Measurements from ENCODE around the gene GFPT1. TPM values are rescaled to one million over a fixed set of nuclear protein-coding genes. Genes with fewer than 3 reads are reported as not detected.

GFPT1 gene
- total and polyA plus RNA-seq, 9 of the 15 experiments (the other 6 are each of a cell fraction or from before 2014, with no cell fraction given), result 6.6 to 38.3 (median 15.9) TPM

DNA sequence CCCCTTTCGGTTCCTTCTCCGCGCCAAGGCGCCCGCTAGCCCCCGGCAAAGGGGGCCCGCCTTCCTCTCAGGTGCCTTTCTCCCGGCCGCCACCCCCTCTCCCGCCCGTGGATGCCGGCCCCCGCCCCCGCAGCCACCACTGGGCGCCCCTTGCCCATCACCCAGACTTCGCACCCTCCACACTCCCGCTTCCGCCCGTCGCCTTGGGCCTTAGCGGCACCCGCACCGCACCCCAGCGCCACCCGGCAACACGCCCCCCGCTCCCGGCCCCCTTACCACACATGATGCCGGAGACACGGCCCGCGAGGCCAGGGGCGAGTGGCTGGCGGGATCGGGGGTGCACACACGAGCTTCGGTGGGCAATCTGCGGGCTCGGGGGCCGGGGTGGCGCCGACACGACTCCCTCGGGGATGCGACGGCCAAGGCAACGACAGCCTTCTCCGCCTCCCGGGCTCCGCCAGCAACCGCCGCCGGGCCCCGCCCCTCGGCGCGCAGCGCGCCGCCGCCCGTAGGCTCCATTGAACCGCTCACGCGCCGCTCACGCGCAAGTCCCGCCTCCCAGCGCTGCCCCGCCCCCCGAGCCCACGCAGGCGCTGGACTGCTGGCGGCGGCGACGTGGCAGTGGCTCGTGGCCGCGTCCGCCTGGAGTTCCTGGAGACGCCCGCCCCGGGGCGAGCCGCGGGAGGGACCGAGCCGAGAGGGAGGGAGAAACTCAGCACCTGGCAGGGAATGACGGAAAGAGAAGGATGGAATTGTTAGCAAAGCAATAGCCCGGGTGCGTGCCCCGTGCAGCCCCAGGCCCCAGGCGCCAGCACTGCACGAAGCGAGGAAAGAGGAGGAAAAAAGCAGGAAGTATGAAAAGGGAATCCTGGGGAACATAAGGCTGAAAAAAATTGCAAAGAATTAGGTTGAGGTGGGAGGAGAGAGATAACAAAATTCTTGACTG lies at the start of gene GFPT1 (continued):
- TF ChIP-seq, protein P1, sequence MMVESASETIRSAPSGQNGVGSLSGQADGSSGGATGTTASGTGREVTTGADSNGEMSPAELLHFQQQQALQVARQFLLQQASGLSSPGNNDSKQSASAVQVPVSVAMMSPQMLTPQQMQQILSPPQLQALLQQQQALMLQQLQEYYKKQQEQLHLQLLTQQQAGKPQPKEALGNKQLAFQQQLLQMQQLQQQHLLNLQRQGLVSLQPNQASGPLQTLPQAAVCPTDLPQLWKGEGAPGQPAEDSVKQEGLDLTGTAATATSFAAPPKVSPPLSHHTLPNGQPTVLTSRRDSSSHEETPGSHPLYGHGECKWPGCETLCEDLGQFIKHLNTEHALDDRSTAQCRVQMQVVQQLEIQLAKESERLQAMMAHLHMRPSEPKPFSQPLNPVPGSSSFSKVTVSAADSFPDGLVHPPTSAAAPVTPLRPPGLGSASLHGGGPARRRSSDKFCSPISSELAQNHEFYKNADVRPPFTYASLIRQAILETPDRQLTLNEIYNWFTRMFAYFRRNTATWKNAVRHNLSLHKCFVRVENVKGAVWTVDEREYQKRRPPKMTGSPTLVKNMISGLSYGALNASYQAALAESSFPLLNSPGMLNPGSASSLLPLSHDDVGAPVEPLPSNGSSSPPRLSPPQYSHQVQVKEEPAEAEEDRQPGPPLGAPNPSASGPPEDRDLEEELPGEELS (CRISPR knock-in tag; IDR thresholded peaks at IDR 0.05; ENCODE audit: borderline replicate concordance), result no peak
- TF ChIP-seq, protein P2, sequence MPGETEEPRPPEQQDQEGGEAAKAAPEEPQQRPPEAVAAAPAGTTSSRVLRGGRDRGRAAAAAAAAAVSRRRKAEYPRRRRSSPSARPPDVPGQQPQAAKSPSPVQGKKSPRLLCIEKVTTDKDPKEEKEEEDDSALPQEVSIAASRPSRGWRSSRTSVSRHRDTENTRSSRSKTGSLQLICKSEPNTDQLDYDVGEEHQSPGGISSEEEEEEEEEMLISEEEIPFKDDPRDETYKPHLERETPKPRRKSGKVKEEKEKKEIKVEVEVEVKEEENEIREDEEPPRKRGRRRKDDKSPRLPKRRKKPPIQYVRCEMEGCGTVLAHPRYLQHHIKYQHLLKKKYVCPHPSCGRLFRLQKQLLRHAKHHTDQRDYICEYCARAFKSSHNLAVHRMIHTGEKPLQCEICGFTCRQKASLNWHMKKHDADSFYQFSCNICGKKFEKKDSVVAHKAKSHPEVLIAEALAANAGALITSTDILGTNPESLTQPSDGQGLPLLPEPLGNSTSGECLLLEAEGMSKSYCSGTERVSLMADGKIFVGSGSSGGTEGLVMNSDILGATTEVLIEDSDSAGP (CRISPR knock-in tag; IDR thresholded peaks at IDR 0.05), result no peak
- no peak for TF ChIP-seq NR4A1 (CRISPR knock-in tag; IDR thresholded peaks at IDR 0.05)
- no peak for TF ChIP-seq NR4A1 (tag; IDR thresholded peaks at IDR 0.05)
- TF ChIP-seq ZNF146 (CRISPR knock-in tag; IDR thresholded peaks at IDR 0.05; ENCODE audit: unreplicated experiment), result no peak
- no peak for TF ChIP-seq WHSC1 (IDR thresholded peaks at IDR 0.05; ENCODE audit: low read length)
- TF ChIP-seq NONO (IDR thresholded peaks at IDR 0.05; ENCODE audit: low read depth in 2 of 2, low read length in 1 of 2), result peak; percentile 33 to 75; a peak in 2 of 4 replicates
- TF ChIP-seq NFYB (IDR thresholded peaks at IDR 0.05; ENCODE audit: extremely low read depth, insufficient read length), result peak; percentile 79
- no peak for TF ChIP-seq NR2C1 (IDR thresholded peaks at IDR 0.05)
- TF ChIP-seq NR2C1 (tag; IDR thresholded peaks at IDR 0.05), result no peak
- peak; percentile 86 for TF ChIP-seq SAFB (IDR thresholded peaks at IDR 0.05; ENCODE audit: borderline replicate concordance, low read depth, low read length)
- peak; percentile 94 for TF ChIP-seq MYC (IDR thresholded peaks at IDR 0.05; ENCODE audit: low read depth, low read length)
- no peak for TF ChIP-seq MYC (CRISPR knock-in tag; IDR thresholded peaks at IDR 0.05; ENCODE audit: borderline replicate concordance, low read depth)
